ENCODE measurements around the gene MTX1. TPM values are rescaled to one million over a fixed set of nuclear protein-coding genes. Genes with fewer than 3 reads are reported as not detected.
A peak's percentile ranks its signal among the peaks of the same experiment; 100 is the strongest.

MTX1 gene
- total and polyA plus RNA-seq, 9 of the 15 experiments (the other 6 are each of a cell fraction or from before 2014, with no cell fraction given) = 29.1 to 98.4 (median 66.9) TPM

- TF ChIP-seq SRSF9 (IDR thresholded peaks at IDR 0.05; ENCODE audit: borderline replicate concordance, low read depth, low read length) (no peak), CBX1 (IDR thresholded peaks at IDR 0.05; ENCODE audit: low read depth) (peak; percentile 74; the same call in 1 of the 2 replicates), FOS (IDR thresholded peaks at IDR 0.05; ENCODE audit: extremely low read depth, insufficient read length) (no peak), ZFP30 (CRISPR knock-in tag; IDR thresholded peaks at IDR 0.05; ENCODE audit: borderline replicate concordance) (no peak), ZNF445 (CRISPR knock-in tag; IDR thresholded peaks at IDR 0.05; ENCODE audit: low read depth) (no peak), ZNF780A (CRISPR knock-in tag; IDR thresholded peaks at IDR 0.05) (no peak), CLOCK (CRISPR knock-in tag; IDR thresholded peaks at IDR 0.05; ENCODE audit: borderline replicate concordance) (no peak), IRF9 (tag; IDR thresholded peaks at IDR 0.05) (no peak), YY1 (IDR thresholded peaks at IDR 0.05; ENCODE audit: borderline replicate concordance in 1 of 3, control insufficient read depth in 1 of 3, extremely low read depth in 1 of 3, insufficient read depth in 3 of 3, insufficient read length in 1 of 3, insufficient replicate concordance in 2 of 3, low read depth in 1 of 3, low read length in 2 of 3) (peak in 2 of 3 experiments; percentile 46 to 67), NFE2L1 (tag; IDR thresholded peaks at IDR 0.05; ENCODE audit: borderline replicate concordance, low read depth) (no peak), ILF3 (IDR thresholded peaks at IDR 0.05; ENCODE audit: borderline replicate concordance) (no peak), ZNF511 (CRISPR knock-in tag; IDR thresholded peaks at IDR 0.05) (peak; percentile 40; the same call in 1 of the 2 replicates), PML (IDR thresholded peaks at IDR 0.05; ENCODE audit: low read length) (peak; percentile 86), ZBTB8A (IDR thresholded peaks at IDR 0.05; ENCODE audit: partially characterized antibody) (no peak), BCLAF1 (IDR thresholded peaks at IDR 0.05; ENCODE audit: borderline replicate concordance in 1 of 2, control insufficient read depth in 1 of 2, low read depth in 2 of 2, low read length in 1 of 2) (0 out of 4 replicates have a peak, but pooled peaks of 1 of the 2 experiments have one; percentile 55), CREM (IDR thresholded peaks at IDR 0.05; ENCODE audit: low read depth) (peak; percentile 89)
These were observed 35.6 kb upstream of the MTX1 start, which contains the start of gene KRTCAP2 (continued) for GRCh38 chr1:155172732-155173477.

Data from K562 (cell line).